WI38 (cell line): ENCODE measurements around the gene NSG2.
"Not testable (repeated sequence)": the region's sequence is repeated elsewhere in the genome, so short reads cannot be mapped to it uniquely, and the experiment has no call there.

Source experiments
- H3K4me3 ChIP-seq: 2 replicates; pipeline ENCODE4 v1.5.1; 2011; ENCODE audit warnings: low read depth, mild to moderate bottlenecking, control low read depth, low read length
- TF ChIP-seq, protein P1 (sequence below): IDR thresholded peaks from 2 replicates; pipeline ENCODE4 v1.5.1; 2012; ENCODE audit warnings: low read depth, mild to moderate bottlenecking, control low read depth, low read length

NSG2 gene

DNA sequence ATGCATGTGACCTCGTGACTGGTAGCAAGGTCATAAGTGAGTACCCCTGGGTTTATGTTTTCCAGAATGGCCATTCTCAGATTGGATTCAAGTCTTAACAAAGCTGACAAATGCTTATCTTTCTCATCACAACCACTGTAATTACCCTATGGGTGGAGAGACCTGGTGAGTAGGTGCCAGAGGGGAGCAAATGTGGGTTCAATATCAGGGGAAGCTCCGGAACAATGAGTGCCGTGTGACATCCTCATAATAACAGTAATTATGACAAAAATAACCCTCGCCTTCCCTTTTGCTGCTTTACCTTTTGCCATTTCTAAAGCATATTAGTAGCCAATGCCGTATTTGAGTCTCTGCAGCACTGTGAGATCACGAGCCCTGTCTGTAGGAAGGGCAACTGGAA is 95.9 kb downstream of the NSG2 start:
- TF ChIP-seq, protein P1, sequence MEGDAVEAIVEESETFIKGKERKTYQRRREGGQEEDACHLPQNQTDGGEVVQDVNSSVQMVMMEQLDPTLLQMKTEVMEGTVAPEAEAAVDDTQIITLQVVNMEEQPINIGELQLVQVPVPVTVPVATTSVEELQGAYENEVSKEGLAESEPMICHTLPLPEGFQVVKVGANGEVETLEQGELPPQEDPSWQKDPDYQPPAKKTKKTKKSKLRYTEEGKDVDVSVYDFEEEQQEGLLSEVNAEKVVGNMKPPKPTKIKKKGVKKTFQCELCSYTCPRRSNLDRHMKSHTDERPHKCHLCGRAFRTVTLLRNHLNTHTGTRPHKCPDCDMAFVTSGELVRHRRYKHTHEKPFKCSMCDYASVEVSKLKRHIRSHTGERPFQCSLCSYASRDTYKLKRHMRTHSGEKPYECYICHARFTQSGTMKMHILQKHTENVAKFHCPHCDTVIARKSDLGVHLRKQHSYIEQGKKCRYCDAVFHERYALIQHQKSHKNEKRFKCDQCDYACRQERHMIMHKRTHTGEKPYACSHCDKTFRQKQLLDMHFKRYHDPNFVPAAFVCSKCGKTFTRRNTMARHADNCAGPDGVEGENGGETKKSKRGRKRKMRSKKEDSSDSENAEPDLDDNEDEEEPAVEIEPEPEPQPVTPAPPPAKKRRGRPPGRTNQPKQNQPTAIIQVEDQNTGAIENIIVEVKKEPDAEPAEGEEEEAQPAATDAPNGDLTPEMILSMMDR: no peak
- H3K4me3 ChIP-seq: no peak overlapping the region

DNA sequence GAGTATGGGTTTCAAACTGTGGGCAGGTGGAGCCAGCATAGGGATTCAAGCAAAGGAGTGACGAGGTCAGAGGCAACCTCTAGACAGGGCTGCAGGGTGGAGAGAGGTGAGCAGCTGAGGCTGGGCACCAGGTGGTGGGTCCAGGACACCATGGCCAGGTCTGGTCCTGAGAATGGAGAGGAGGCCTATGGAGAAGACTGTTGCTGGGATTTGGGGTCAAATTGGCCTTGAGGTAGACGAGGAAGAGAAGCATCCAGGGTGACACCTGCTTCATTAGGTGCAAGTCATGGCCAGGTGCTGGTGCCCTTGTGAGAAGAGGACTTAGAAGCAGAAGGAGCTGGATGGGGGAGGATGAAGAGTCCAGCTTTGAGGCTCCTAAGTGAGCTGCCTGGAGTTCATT is 99.6 kb downstream of the NSG2 start:
- no peak overlapping the region for H3K4me3 ChIP-seq
- TF ChIP-seq, protein P1: no peak

DNA sequence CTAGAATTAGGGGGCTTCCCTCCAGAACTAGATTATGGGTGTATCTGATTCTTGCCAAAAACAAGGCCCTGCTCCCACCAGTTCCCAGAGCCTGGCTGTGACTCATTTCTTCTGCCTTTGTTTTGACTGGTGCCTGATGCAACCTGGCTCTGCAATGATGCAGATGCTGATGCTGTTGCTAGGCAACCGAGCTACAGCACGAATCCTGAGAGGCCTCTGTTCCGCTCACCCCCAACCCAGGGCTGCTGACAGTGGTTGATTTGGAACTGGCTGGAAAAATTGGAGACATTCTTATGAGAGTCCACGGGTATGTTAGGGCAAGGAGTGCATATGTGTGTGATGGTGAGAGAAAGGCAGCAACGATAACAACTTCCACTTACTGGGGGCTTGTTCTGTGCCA is 100.3 kb downstream of the NSG2 start:
- TF ChIP-seq, protein P1: no peak
- no peak overlapping the region for H3K4me3 ChIP-seq

DNA sequence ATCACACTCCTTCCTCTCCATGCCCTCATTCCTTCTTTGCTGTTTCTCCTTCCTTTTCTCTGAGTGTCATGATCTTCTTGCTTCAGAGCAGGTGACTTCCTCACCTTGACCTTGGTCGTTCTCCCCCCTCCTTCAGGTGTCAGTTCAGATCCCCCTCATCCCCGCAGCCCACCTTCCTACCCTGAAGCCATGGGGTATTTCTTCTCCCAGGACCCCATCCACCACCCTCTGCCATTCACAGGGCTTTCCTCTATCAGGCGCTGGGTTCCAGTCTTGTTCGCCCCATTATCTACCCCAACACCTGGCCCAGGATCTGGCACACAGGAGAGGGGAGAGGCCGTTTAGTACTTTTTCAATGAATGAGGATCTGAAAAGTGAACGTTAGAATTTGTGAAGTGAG is 101.0 kb downstream of the NSG2 start:
- TF ChIP-seq, protein P1: no peak
- no peak overlapping the region for H3K4me3 ChIP-seq

DNA sequence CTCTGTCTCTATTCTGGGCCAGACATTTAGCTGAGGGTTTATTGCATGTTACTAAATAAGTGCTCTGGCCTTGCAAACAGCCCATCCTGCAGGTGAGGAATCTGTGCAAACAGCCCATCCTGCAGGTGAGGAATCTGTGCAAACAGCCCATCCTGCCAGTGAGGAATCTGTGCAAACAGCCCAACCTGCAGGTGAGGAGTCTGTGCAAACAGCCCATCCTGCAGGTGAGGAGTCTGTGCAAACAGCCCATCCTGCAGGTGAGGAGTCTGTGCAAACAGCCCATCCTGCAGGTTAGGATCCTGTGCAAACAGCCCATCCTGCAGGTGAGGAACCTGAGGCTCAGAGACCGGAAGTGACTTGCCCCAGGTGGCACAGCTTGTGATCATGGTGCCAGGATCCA is 101.5 kb downstream of the NSG2 start:
- not testable (repeated sequence) for H3K4me3 ChIP-seq

DNA sequence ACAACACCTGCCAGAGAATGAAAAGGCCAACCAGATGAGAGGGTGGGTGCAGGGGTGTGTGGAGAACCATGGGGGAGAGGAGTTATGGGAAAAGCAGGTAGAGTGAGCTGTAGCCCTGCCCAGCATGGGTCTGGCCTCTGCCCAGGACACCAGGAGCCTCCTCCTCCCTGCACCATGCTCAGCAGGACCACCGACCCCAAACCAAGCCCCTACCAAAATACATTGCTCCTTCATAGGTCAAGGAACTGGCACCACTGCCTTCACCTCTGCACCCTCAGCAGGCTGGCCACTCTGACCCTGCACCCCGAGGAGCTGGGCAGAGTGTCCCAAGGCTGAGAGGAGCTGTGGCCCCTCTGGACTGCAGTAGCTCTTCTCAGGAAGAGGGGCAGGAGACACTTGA is 102.0 kb downstream of the NSG2 start:
- TF ChIP-seq, protein P1: no peak
- H3K4me3 ChIP-seq: no peak overlapping the region

DNA sequence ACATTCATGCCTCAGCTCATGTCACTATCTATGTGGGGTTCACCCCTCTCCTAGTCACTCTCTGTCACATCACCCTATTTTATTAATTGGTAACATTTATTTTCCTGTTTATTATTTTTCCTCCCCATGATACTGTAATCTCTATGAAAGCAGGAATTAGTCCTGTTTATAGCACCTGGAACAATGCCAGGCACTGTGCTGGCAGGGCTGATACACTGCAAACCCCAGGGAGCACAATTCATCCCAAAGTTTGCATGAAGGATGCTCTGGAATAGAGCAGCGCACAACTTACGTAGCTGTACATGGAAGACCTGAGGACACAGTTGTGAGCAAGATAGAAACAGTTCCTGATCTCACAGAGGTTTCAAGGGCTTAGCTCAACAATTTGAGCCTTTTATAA is 103.2 kb downstream of the NSG2 start:
- TF ChIP-seq, protein P1: no peak
- H3K4me3 ChIP-seq: no peak overlapping the region

DNA sequence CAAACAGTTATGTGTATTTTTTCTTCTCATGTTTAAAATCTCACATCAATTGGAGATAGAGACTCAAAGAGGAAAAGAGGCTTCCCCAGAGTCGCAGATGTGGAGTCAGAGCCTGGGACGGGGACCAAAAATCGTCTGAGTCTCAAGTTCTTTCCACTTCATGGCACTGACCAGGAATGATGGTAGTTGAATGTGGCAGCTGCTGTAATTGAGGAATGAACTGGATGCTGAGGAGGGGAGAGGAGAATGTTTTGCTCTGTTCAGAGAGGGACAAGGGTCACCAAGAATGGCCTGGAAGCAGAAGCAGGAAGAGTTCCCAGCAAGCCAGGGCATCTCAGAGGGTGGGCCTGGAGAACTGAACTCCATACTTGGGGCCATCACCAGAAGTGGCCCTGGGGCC is 103.9 kb downstream of the NSG2 start:
- TF ChIP-seq, protein P1: no peak
- no peak overlapping the region for H3K4me3 ChIP-seq
